ENCODE measurements around the gene C6orf62. TPM values are rescaled to one million over a fixed set of nuclear protein-coding genes. Genes with fewer than 3 reads are reported as not detected.
"Not testable (repeated sequence)": the region's sequence is repeated elsewhere in the genome, so short reads cannot be mapped to it uniquely, and the experiment has no call there.

C6orf62 gene
- polyA plus RNA-seq, 1 donor from 2014 or later = 105 TPM

DNA sequence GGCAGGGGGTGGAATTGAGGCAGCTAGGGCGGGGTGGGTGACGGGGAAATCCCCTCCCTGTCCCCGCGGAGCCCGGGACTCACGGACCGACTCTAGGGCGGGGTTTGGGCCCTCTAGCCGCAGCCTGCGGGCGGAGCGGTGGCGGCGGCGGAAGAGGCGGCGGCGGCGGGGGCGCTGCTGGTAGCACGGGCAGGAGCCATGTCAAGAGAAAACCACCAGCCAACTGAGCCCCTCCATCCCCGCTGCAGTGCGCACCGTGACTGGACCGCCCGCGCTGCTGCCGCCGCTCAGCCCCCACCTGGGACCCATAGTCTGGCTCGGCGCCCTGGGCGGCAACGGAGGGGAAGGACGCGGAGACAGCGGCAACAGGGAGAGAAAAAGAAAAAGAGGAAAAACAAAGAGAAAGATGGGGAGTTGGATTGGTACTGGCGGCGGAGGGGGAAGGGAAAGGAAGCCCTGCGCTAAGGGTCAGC, 1.2 kb upstream of the C6orf62 start:
- no peaks in the 10 kb centered on the region for H3K9me2 ChIP-seq (ENCODE audit: insufficient read depth, low read length)
- H3K36me3 ChIP-seq (ENCODE audit: insufficient read depth, low read length) = no peaks in the 10 kb centered on the region
- peak overlapping the region; percentile 95 for H3K27ac ChIP-seq (ENCODE audit: low read length)
- peak overlapping the region; percentile 99 for H3K9ac ChIP-seq (ENCODE audit: low read length)
- TF ChIP-seq MXI1 (conservative IDR thresholded peaks at IDR 0.05; ENCODE audit: poor library complexity, severe bottlenecking) (peak; percentile 28), POLR2AphosphoS5 (IDR thresholded peaks at IDR 0.05) (no peak), TAF1 (IDR thresholded peaks at IDR 0.05; ENCODE audit: low read depth) (peak; percentile 77), EP300 (conservative IDR thresholded peaks at IDR 0.05; ENCODE audit: poor library complexity, severe bottlenecking) (no peak)
- H3F3A ChIP-seq (ENCODE audit: insufficient read depth, low read length, poor library complexity, severe bottlenecking) = no peaks in the 10 kb centered on the region
- H3K4me2 ChIP-seq (ENCODE audit: low read length) = no peak overlapping the region
- H4K20me1 ChIP-seq (ENCODE audit: insufficient read depth) = no peaks in the 10 kb centered on the region
- peak overlapping the region; percentile 78 for H3K4me3 ChIP-seq (ENCODE audit: low read length)
- H3K27me3 ChIP-seq (ENCODE audit: insufficient read depth, low read depth, low read length) = no peaks in the 10 kb centered on the region
- no peaks in the 10 kb centered on the region for H3K9me3 ChIP-seq (ENCODE audit: low read length)
- H3K79me2 ChIP-seq (replicated peaks; ENCODE audit: insufficient read depth, low read length) = peaks cover 44% of the 10 kb centered on the region
- peak overlapping the region; percentile 70 for H2AFZ ChIP-seq (ENCODE audit: low read depth, low read length)

DNA sequence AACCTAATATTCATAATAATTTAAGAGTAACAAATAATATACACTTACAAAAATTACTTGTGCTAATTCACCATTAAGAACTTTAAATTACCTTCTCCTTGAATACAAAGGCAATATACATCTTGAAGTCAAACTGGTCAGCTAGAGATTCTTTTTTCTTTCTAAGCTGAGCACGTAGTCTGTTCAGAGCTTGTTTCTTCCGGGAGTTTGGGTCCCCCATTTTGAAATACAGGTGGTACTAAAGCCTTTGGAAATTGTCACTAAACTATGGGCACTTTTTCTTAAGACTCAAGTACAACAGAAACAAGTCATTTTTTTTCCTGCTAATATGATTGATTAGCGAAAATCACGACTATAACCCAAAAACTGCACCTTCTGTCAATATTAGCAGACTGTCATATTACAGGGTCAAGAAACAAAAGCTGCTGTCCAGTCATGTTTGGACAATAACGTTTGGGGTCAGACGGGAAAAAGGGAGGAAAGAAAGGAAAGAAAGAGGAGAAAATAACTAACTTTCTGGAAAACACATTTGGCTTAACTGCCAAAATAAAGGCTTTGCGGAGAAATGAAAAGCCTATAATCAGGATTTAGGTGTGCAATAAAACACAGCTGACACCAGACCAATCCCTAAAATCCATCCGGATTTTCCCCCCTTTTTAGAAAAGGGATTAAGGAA, 367 bp downstream of the C6orf62 start:
- H3F3A ChIP-seq (ENCODE audit: insufficient read depth, low read length, poor library complexity, severe bottlenecking) = no peaks in the 10 kb centered on the region
- no peaks in the 10 kb centered on the region for H3K9me2 ChIP-seq (ENCODE audit: insufficient read depth, low read length)
- no peak overlapping the region for H2AFZ ChIP-seq (ENCODE audit: low read depth, low read length)
- peak overlapping the region; percentile 82 for H3K4me2 ChIP-seq (ENCODE audit: low read length)
- H3K4me3 ChIP-seq (ENCODE audit: low read length) = peak overlapping the region; percentile 78
- TF ChIP-seq RAD21 (conservative IDR thresholded peaks at IDR 0.05) (no peak), POLR2AphosphoS5 (IDR thresholded peaks at IDR 0.05) (no peak), SMC3 (conservative IDR thresholded peaks at IDR 0.05; ENCODE audit: poor library complexity) (no peak), MXI1 (conservative IDR thresholded peaks at IDR 0.05; ENCODE audit: poor library complexity, severe bottlenecking) (no peak)
- peak overlapping the region; percentile 99 for H3K9ac ChIP-seq (ENCODE audit: low read length)
- H3K27me3 ChIP-seq (ENCODE audit: insufficient read depth, low read depth, low read length) = no peaks in the 10 kb centered on the region
- H3K27ac ChIP-seq (ENCODE audit: low read length) = no peak overlapping the region
- H3K9me3 ChIP-seq (ENCODE audit: low read length) = no peaks in the 10 kb centered on the region
- H3K36me3 ChIP-seq (ENCODE audit: insufficient read depth, low read length) = no peaks in the 10 kb centered on the region
- peaks cover 60% of the 10 kb centered on the region for H3K79me2 ChIP-seq (replicated peaks; ENCODE audit: insufficient read depth, low read length)
- no peaks in the 10 kb centered on the region for H4K20me1 ChIP-seq (ENCODE audit: insufficient read depth)

DNA sequence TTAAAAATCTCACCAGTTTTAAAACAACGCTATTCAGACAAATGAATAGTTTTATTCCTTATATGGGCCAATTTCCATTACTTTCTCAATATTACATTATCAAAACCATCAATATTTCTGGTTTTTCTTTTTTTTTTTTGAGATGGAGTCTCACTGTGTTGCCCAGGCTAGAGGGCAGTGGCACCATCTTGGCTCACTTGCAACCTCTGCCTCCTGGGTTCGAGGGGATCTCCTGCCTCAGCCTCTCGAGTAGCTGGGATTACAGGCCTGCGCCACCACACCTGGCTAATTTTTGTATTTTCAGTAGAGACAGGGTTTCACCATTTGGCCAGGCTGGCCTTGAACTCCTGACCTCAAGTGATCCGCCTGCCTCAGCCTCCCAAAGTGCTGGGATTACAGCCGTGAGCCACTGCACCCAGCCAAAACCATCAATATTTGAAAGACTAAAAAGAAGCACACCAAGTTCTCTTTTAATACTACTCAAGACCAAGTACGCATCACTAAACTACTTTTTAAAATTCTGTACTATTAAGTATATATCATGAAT, 2.3 kb downstream of the C6orf62 start:
- H2AFZ ChIP-seq (ENCODE audit: low read depth, low read length); H3K27ac ChIP-seq (ENCODE audit: low read length); H3K9me3 ChIP-seq (ENCODE audit: low read length); H4K20me1 ChIP-seq (ENCODE audit: insufficient read depth); H3K36me3 ChIP-seq (ENCODE audit: insufficient read depth, low read length); H3K9ac ChIP-seq (ENCODE audit: low read length); H3K27me3 ChIP-seq (ENCODE audit: insufficient read depth, low read depth, low read length); H3F3A ChIP-seq (ENCODE audit: insufficient read depth, low read length, poor library complexity, severe bottlenecking); H3K9me2 ChIP-seq (ENCODE audit: insufficient read depth, low read length): not testable (repeated sequence)
- H3K4me3 ChIP-seq (ENCODE audit: low read length) = peak overlapping the region; percentile 78
- peaks cover 74% of the 10 kb centered on the region for H3K79me2 ChIP-seq (replicated peaks; ENCODE audit: insufficient read depth, low read length)
- peak overlapping the region; percentile 82 for H3K4me2 ChIP-seq (ENCODE audit: low read length)

DNA sequence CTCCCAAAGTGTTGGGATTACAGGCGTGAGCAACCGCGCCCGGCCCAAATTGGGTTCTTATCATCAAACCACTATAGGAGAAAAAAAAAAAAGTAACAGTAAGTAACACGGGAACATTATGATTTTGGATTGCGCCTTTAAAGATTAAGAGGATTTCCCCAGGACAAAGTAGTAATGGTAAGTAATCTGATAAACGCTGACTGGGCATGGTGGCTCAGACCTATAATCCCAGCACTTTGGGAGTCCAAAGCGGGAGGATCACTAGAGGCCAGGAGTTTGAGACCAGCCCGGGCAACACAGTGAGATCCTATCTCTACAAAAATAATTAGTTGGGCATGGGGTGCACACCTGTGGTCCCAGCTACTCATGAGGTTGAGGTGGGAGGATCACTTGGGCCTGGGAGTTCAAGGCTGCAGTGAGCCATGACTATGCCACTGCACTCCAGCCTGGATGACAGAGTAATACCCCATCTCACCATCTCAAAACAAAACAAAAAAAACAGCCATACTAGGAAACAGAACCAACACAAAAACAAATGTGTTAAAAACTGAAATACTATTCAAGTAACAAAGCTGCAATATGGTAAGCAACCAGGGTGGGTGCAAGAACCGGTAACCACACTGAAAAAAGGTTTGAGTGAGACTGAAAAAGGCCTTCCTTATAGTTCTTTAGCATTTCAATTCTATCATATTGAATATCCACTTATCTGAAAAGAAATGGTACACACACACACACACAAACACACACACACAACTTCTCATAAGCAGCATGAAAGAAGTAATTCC, 8.2 kb downstream of the C6orf62 start:
- Histone ChIP-seq H3K36me3 (ENCODE audit: insufficient read depth, low read length) (no peaks in the 10 kb centered on the region), H3K27me3 (ENCODE audit: insufficient read depth, low read depth, low read length) (no peaks in the 10 kb centered on the region), H3K9ac (ENCODE audit: low read length) (no peak overlapping the region), H3K9me2 (ENCODE audit: insufficient read depth, low read length) (no peaks in the 10 kb centered on the region), H3K4me3 (ENCODE audit: low read length) (no peak overlapping the region), H3K79me2 (replicated peaks; ENCODE audit: insufficient read depth, low read length) (peaks cover 53% of the 10 kb centered on the region), H3K27ac (ENCODE audit: low read length) (no peak overlapping the region), H2AFZ (ENCODE audit: low read depth, low read length) (no peak overlapping the region), H3K4me2 (ENCODE audit: low read length) (no peak overlapping the region), H4K20me1 (ENCODE audit: insufficient read depth) (peaks cover 3% of the 10 kb centered on the region), H3K9me3 (ENCODE audit: low read length) (no peaks in the 10 kb centered on the region), H3F3A (ENCODE audit: insufficient read depth, low read length, poor library complexity, severe bottlenecking) (no peaks in the 10 kb centered on the region)
- no peak for TF ChIP-seq TAF1 (IDR thresholded peaks at IDR 0.05; ENCODE audit: low read depth)
- TF ChIP-seq EP300 (conservative IDR thresholded peaks at IDR 0.05; ENCODE audit: poor library complexity, severe bottlenecking) = no peak
- TF ChIP-seq SMC3 (conservative IDR thresholded peaks at IDR 0.05; ENCODE audit: poor library complexity) = no peak
- TF ChIP-seq, protein P1, sequence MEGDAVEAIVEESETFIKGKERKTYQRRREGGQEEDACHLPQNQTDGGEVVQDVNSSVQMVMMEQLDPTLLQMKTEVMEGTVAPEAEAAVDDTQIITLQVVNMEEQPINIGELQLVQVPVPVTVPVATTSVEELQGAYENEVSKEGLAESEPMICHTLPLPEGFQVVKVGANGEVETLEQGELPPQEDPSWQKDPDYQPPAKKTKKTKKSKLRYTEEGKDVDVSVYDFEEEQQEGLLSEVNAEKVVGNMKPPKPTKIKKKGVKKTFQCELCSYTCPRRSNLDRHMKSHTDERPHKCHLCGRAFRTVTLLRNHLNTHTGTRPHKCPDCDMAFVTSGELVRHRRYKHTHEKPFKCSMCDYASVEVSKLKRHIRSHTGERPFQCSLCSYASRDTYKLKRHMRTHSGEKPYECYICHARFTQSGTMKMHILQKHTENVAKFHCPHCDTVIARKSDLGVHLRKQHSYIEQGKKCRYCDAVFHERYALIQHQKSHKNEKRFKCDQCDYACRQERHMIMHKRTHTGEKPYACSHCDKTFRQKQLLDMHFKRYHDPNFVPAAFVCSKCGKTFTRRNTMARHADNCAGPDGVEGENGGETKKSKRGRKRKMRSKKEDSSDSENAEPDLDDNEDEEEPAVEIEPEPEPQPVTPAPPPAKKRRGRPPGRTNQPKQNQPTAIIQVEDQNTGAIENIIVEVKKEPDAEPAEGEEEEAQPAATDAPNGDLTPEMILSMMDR (IDR thresholded peaks at IDR 0.05; ENCODE audit: poor library complexity, severe bottlenecking) = no peak
- no peak for TF ChIP-seq POLR2AphosphoS5 (IDR thresholded peaks at IDR 0.05)
- TF ChIP-seq RAD21 (conservative IDR thresholded peaks at IDR 0.05) = no peak
- TF ChIP-seq MXI1 (conservative IDR thresholded peaks at IDR 0.05; ENCODE audit: poor library complexity, severe bottlenecking) = no peak
- TF ChIP-seq, protein P2, sequence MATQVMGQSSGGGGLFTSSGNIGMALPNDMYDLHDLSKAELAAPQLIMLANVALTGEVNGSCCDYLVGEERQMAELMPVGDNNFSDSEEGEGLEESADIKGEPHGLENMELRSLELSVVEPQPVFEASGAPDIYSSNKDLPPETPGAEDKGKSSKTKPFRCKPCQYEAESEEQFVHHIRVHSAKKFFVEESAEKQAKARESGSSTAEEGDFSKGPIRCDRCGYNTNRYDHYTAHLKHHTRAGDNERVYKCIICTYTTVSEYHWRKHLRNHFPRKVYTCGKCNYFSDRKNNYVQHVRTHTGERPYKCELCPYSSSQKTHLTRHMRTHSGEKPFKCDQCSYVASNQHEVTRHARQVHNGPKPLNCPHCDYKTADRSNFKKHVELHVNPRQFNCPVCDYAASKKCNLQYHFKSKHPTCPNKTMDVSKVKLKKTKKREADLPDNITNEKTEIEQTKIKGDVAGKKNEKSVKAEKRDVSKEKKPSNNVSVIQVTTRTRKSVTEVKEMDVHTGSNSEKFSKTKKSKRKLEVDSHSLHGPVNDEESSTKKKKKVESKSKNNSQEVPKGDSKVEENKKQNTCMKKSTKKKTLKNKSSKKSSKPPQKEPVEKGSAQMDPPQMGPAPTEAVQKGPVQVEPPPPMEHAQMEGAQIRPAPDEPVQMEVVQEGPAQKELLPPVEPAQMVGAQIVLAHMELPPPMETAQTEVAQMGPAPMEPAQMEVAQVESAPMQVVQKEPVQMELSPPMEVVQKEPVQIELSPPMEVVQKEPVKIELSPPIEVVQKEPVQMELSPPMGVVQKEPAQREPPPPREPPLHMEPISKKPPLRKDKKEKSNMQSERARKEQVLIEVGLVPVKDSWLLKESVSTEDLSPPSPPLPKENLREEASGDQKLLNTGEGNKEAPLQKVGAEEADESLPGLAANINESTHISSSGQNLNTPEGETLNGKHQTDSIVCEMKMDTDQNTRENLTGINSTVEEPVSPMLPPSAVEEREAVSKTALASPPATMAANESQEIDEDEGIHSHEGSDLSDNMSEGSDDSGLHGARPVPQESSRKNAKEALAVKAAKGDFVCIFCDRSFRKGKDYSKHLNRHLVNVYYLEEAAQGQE (IDR thresholded peaks at IDR 0.05; ENCODE audit: borderline replicate concordance) = no peak
- TF ChIP-seq EZH2 (IDR thresholded peaks at IDR 0.05; ENCODE audit: borderline replicate concordance, insufficient read depth, low read length, poor library complexity, severe bottlenecking) = no peak
